Measurements from ENCODE around the gene TTLL8. TPM values are rescaled to one million over a fixed set of nuclear protein-coding genes. Genes with fewer than 3 reads are reported as not detected.

TTLL8 gene
- total RNA-seq, 4 donors from 2014 or later: not detected

DNA sequence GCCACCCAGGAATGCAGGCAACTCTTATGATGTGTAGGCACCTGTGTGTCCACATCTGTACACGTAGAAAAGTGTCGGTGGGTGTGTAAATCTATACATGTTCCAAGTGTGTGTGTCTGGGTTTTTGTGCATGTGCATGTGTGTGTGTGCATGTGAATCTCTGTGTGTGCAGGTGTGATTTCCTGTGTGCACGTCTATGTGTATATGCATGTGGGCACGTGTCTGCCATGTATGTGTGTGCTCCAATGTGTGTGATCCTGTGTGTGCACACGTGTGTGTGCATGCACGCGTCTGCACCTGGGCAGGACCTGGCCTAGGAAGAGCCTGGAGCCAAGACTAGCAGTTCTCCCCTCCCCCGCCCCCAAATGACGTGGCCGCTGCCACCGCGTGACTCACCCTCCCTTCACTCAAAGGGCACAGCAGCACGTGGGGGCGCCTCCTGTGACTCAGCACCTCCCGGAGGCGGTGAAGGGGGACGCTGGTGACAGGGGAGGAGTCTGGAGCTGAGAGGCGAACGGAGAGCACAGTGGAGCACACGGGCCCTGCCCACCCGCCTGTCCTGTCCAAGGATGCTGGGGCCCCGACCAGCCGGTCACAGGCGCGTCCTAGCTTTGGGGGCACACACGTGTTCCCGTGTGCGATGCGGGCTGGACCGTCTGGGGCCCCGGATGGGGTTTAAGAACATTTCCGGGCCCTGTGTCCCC, 87.4 kb downstream of the TTLL8 start:
- ATAC-seq (ENCODE audit: low FRiP score): peak; percentile 77
- TF ChIP-seq, protein P1, sequence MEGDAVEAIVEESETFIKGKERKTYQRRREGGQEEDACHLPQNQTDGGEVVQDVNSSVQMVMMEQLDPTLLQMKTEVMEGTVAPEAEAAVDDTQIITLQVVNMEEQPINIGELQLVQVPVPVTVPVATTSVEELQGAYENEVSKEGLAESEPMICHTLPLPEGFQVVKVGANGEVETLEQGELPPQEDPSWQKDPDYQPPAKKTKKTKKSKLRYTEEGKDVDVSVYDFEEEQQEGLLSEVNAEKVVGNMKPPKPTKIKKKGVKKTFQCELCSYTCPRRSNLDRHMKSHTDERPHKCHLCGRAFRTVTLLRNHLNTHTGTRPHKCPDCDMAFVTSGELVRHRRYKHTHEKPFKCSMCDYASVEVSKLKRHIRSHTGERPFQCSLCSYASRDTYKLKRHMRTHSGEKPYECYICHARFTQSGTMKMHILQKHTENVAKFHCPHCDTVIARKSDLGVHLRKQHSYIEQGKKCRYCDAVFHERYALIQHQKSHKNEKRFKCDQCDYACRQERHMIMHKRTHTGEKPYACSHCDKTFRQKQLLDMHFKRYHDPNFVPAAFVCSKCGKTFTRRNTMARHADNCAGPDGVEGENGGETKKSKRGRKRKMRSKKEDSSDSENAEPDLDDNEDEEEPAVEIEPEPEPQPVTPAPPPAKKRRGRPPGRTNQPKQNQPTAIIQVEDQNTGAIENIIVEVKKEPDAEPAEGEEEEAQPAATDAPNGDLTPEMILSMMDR (IDR thresholded peaks at IDR 0.05): no peak

DNA sequence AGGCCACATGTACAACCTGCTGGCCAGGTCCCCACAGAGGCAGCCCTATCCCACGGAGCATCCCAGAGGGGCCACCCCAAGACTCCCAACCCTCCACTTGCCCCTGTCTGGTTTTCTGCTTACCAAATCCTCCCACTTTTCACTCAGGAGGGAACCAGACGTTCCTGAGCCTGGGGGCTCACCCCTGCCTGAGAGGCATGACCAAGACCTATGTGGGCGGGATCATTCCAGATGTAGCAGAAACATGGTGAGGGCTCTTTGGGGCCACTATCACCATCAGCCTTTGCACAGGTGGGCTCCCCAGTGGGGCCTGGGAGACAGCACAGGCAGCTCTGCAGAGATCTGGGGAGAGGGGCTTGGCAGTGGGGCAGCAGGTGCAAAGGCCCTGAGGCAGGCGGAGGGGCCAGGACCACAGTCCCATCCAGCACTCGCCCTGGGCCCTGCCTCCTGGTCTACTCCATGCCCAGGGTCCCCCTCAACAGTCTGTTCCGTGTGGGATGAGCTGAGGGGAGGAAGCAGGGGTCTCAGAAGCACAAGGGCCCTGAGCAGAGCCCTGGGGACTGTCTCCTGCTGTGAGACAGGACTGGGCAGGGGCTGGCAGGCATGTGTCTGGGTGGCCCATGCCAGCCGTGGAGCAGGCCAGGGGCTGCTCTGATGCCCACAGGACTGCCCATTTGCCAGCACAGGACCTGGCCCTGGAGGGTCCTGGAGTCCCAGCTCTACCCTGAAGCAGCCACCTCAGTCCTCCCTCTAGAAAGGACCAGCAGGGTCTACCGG, 88.2 kb downstream of the TTLL8 start:
- DNase-seq (ENCODE audit: low spot score): peak; percentile 22

More for the DNA sequence above, 87.4 kb downstream of the TTLL8 start:
- DNase-seq (ENCODE audit: low spot score): peak; percentile 91

DNA sequence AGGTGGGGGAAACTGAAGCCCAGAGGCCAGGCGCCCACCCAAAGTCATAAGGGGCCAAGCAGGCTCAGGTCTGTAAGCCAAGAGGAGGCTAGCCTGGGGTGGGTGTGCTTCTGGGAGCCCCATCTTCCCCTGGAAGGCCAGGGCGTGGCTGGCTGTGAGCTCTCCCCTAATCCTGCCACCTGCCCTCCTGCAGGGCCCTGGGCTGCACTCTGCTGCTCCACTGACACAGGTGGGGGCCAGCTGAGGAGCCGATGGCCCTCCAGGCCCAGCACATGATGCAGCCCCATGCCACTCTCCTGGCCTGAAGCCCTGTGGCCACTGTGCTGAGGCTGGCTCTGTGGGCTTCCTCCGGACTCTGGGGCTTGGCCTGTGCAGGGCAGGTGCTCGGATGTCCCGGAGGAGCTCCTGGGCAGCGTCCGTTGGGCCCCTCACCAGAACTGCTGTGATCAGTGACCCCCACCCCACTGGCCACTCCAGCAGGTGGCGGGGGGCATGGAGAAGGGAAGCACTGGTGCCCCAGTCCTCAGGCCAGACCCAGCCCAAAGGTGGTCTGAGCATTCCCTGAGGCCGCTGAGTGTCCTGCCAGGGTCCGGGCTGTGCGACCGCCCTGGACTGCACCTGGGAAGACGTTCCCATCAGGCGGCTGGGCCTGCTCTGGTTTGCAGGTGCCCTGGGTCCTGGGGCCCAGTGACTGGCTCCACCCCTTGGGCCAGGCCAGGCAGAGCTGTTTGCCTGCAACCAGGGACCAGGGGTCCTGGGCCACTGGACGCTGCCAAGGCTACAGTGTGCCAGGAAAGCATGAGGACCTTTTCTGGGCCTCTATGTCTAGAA, 89.1 kb downstream of the TTLL8 start:
- TF ChIP-seq, protein P1 (IDR thresholded peaks at IDR 0.05): no peak
- DNase-seq (ENCODE audit: low spot score) (peak; percentile 20), ATAC-seq (ENCODE audit: low FRiP score) (no peak)

More for the DNA sequence above, 88.2 kb downstream of the TTLL8 start:
- TF ChIP-seq, protein P1 (IDR thresholded peaks at IDR 0.05): no peak
- ATAC-seq (ENCODE audit: low FRiP score): no peak

Other genes with a start within 250 kb of the TTLL8 start
- gene BRD1, start 230.4 kb downstream of the TTLL8 start, total RNA-seq: 10 to 100 TPM; 21.0 to 57.3 (median 33.8) TPM
- 10 to 100 TPM; 10.0 to 21.6 (median 11.4) TPM for gene ZBED4, start 204.5 kb downstream of the TTLL8 start, total RNA-seq
- gene ALG12, start 139.9 kb downstream of the TTLL8 start, total RNA-seq: 10 to 100 TPM; 11.7 to 21.8 (median 13.0) TPM
- gene CRELD2, start 139.7 kb downstream of the TTLL8 start, total RNA-seq: 10 to 100 TPM; 30.8 to 52.4 (median 39.8) TPM
- 100 to 1,000 TPM in 2 of 4 donors, 10 to 100 TPM in 2; 92.2 to 174 (median 114) TPM for gene PIM3, start 97.5 kb downstream of the TTLL8 start, total RNA-seq
- gene IL17REL, start 45.5 kb downstream of the TTLL8 start, total RNA-seq: not detected
- under 1 TPM in 1 of 4 donors, not detected in 3; 0.44 TPM for gene MLC1, start 27.1 kb upstream of the TTLL8 start, total RNA-seq
- gene MOV10L1, start 31.7 kb upstream of the TTLL8 start, total RNA-seq: 1 to 10 TPM in 2 of 4 donors, under 1 TPM in 2; 0.36 to 2.5 (median 0.97) TPM
- 1 to 10 TPM; 1.3 to 1.8 (median 1.6) TPM for gene PANX2, start 112.4 kb upstream of the TTLL8 start, total RNA-seq
- gene TRABD, start 127.6 kb upstream of the TTLL8 start, total RNA-seq: 10 to 100 TPM; 18.3 to 43.1 (median 28.4) TPM
- gene SELENOO, start 142.7 kb upstream of the TTLL8 start, total RNA-seq: 10 to 100 TPM; 21.2 to 38.3 (median 31.9) TPM
- 10 to 100 TPM; 32.7 to 52.2 (median 33.5) TPM for gene TUBGCP6, start 186.7 kb upstream of the TTLL8 start, total RNA-seq
- 10 to 100 TPM; 18.4 to 53.8 (median 23.6) TPM for gene HDAC10, start 193.0 kb upstream of the TTLL8 start, total RNA-seq
- gene MAPK12, start 203.4 kb upstream of the TTLL8 start, total RNA-seq: 10 to 100 TPM in 3 of 4 donors, 1 to 10 TPM in 1; 7.9 to 31.1 (median 17.8) TPM
- 10 to 100 TPM; 12.1 to 38.9 (median 20.4) TPM for gene MAPK11, start 212.1 kb upstream of the TTLL8 start, total RNA-seq
- gene PLXNB2, start 249.3 kb upstream of the TTLL8 start, total RNA-seq: 100 to 1,000 TPM in 3 of 4 donors, 10 to 100 TPM in 1; 91.4 to 130 (median 115) TPM